Tibial nerve (tissue), 4 donors: ENCODE data around the gene LHFPL2. TPM values are rescaled to one million over a fixed set of nuclear protein-coding genes. Genes with fewer than 3 reads are reported as not detected.

Experiments used
- DNase-seq, 2 donors: peaks; one replicate each; pipeline ENCODE4 v3.0.0-alpha.2; 2019; ENCODE audit warnings: low spot score in 2 of 2
- H3K27ac ChIP-seq, 4 donors: fragments of 200-600 bp; sonication (generic) in 3 of 4; one replicate each; pipeline ENCODE4 v1.5.1; 2017 to 2019; ENCODE audit warnings: mild to moderate bottlenecking in 1 of 4
- H3K27me3 ChIP-seq, 2 donors: fragments of 200-600 bp; sonication (generic) in 1 of 2; one replicate each; pipeline versions ENCODE4 v1.5.1 to v1.6.0; 2017 to 2019
- H3K36me3 ChIP-seq, 3 donors: fragments of 200-600 bp; sonication (generic); one replicate each; pipeline ENCODE4 v1.5.1; 2018 to 2019
- H3K4me1 ChIP-seq, 4 donors: fragments of 200-600 bp; sonication (generic) in 3 of 4; one replicate each; pipeline ENCODE4 v1.5.1; 2017 to 2019
- H3K4me3 ChIP-seq, 4 donors: fragments of 200-600 bp; sonication (generic) in 3 of 4; one replicate each; pipeline ENCODE4 v1.5.1; 2017 to 2019; ENCODE audit warnings: mild to moderate bottlenecking in 1 of 4, moderate library complexity in 1 of 4
- H3K9me3 ChIP-seq, 4 donors: fragments of 200-600 bp; sonication (generic) in 3 of 4; one replicate each; pipeline ENCODE4 v1.5.1; 2017 to 2019
- CTCF ChIP-seq, 5 experiments: fragments of 200-600 bp in 3 of 5; fragments of 450-650 bp in 2 of 5; sonication (generic) in 3 of 5; IDR thresholded peaks; one replicate each; pipeline ENCODE4 v1.5.1; 2016 to 2019; ENCODE audit warnings: antibody characterized with exemption in 5 of 5, mild to moderate bottlenecking in 3 of 5, moderate library complexity in 2 of 5
- EP300 ChIP-seq, 2 donors: sonication (generic); formaldehyde crosslinking; IDR thresholded peaks; one replicate each; pipeline ENCODE4 v1.6.1; 2017; ENCODE audit warnings: antibody characterized with exemption in 2 of 2, mild to moderate bottlenecking in 1 of 2
- POLR2A ChIP-seq, 2 donors: fragments of 450-650 bp; IDR thresholded peaks; one replicate each; pipeline ENCODE4 v1.6.1; 2017; ENCODE audit warnings: antibody characterized with exemption in 2 of 2, mild to moderate bottlenecking in 2 of 2, moderate library complexity in 2 of 2
- WGBS, 2 donors: methylation state at CpG; one replicate each; pipeline ENCODE4 v1.1.5; 2018; 5-methylcytosine and 5-hydroxymethylcytosine counted together
- total RNA-seq, 4 donors: library from RNA; depleted of rRNA; stranded (reverse); fragments of >200 nt; gene quantifications; one replicate each; pipeline ENCODE4 v1.1.0, GENCODE V29; 2016

Gene LHFPL2
- total RNA-seq, 4 donors from 2014 or later: 19.7 to 48.9 (median 27.4) TPM

- DNase-seq: no peak
Observed at GRCh38 chr5:78482948-78483347, 165.6 kb downstream of the LHFPL2 start.

DNA sequence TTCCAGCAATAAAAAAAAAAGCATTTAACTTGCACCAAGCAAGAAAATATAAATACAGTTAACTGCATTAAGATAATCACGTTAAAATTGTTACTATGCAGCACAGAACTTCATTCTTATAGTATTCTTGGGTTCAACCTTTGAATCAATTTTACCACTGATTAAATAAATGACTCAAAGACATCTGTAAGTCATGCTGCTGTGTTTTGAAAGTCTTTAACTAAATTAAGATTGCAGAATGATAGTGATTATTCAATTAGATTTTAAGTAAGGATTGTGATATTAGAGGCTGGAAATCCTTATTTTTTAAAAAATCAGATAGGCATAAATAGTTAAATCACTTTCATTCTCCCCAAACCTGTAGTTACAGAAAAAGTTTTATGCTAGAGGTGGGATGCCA lies 171.8 kb downstream of the LHFPL2 start:
- TF ChIP-seq CTCF (IDR thresholded peaks at IDR 0.05) (no peak), POLR2A (IDR thresholded peaks at IDR 0.05) (no peak), EP300 (IDR thresholded peaks at IDR 0.05) (no peak)
- H3K27ac ChIP-seq: no peak overlapping the region
- no peak for DNase-seq
- H3K36me3 ChIP-seq: peaks cover 0 to 15% (median 0%) of the 10 kb centered on the region in 3 donors
- H3K4me1 ChIP-seq: no peaks in the 10 kb centered on the region
- H3K27me3 ChIP-seq: no peaks in the 10 kb centered on the region
- WGBS, 2 donors: 82 to 98% methylated on average over 1 of the region's 1 CpG
- no peaks in the 10 kb centered on the region for H3K9me3 ChIP-seq
- H3K4me3 ChIP-seq: no peak overlapping the region

More at GRCh38 chr5:78482948-78483347, 165.6 kb downstream of the LHFPL2 start:
- H3K9me3 ChIP-seq: no peaks in the 10 kb centered on the region
- H3K36me3 ChIP-seq: peaks cover 0 to 22% (median 0%) of the 10 kb centered on the region in 3 donors
- no peak overlapping the region for H3K4me3 ChIP-seq
- H3K27ac ChIP-seq: no peak overlapping the region
- H3K27me3 ChIP-seq: no peaks in the 10 kb centered on the region
- H3K4me1 ChIP-seq: peaks cover 0 to 45% (median 12%) of the 10 kb centered on the region in 4 donors
- WGBS, 2 donors: 100% methylated on average over 1 of the region's 1 CpG
- TF ChIP-seq POLR2A (IDR thresholded peaks at IDR 0.05) (no peak), EP300 (IDR thresholded peaks at IDR 0.05) (no peak), CTCF (IDR thresholded peaks at IDR 0.05) (no peak)

GRCh38 chr5:78475370-78475769 lies 173.2 kb downstream of the LHFPL2 start:
- 94% methylated on average over 3 of the region's 3 CpGs for WGBS, 2 donors
- Histone ChIP-seq H3K9me3 (no peaks in the 10 kb centered on the region), H3K27ac (no peak overlapping the region)

DNA sequence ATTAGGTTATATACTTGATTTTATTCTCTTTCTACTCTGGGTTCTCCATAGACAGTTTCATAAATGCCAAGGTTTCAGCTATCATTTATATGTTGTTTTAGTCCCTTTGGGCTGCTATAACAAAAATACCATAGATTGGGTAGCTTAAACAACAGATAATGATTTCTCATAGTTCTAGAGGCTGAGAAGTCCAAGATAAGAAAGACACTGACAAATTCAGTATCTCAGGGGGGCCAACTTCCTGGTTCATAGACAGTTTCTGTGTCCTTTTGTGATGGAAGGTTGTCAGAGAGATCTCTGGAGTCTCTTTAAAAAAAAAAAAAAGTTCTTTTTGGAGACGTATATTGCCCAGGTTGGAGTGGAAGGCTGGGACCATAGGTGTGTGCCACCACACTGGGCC lies 174.8 kb downstream of the LHFPL2 start:
- TF ChIP-seq EP300 (IDR thresholded peaks at IDR 0.05) (no peak), CTCF (IDR thresholded peaks at IDR 0.05) (no peak), POLR2A (IDR thresholded peaks at IDR 0.05) (no peak)
- WGBS, 2 donors: 95 to 100% methylated on average over 1 of the region's 1 CpG
- Histone ChIP-seq H3K9me3 (no peaks in the 10 kb centered on the region), H3K4me3 (no peak overlapping the region), H3K27me3 (no peaks in the 10 kb centered on the region), H3K36me3 (peaks cover 0 to 9% (median 0%) of the 10 kb centered on the region in 3 donors), H3K4me1 (no peaks in the 10 kb centered on the region), H3K27ac (no peak overlapping the region)
- no peak for DNase-seq

More at GRCh38 chr5:78475370-78475769, 173.2 kb downstream of the LHFPL2 start:
- no peak for DNase-seq
- no peaks in the 10 kb centered on the region for H3K27me3 ChIP-seq
- no peaks in the 10 kb centered on the region for H3K4me1 ChIP-seq
- no peak for TF ChIP-seq CTCF (IDR thresholded peaks at IDR 0.05)
- no peak for TF ChIP-seq EP300 (IDR thresholded peaks at IDR 0.05)
- no peak for TF ChIP-seq POLR2A (IDR thresholded peaks at IDR 0.05)
- no peak overlapping the region for H3K4me3 ChIP-seq
- peaks cover 0 to 13% (median 0%) of the 10 kb centered on the region in 3 donors for H3K36me3 ChIP-seq

DNA sequence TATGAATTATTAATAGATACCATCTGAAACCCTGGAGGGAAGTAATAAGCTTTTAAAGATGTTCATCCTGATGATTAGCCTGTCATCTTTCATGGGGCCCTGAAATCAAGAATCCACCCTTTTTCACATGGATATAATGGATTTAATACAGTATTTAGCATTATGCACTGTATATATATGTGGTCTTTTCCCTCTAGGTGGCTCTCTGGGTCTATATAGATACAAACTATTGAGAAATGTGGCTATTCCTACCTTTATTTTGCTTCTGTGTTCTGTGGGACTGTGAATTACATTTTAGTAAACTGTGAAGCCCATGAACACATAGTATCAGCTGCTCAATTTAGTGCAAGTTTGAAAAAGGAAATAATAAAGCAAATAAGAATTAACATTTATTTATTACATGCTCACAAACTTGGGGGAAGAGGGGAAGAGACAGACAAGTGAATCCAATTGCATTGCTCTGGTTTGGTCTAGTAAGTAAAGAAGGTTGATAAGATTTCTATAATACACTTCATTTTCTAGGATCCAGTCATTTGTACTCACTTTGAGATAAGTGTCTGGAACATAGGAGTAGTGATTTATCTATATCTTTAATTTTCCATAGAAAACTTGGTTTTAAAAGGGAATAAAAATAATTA lies 176.0 kb downstream of the LHFPL2 start:
- Histone ChIP-seq H3K9me3 (no peaks in the 10 kb centered on the region), H3K27me3 (no peaks in the 10 kb centered on the region), H3K36me3 (peaks cover 0 to 9% (median 0%) of the 10 kb centered on the region in 3 donors), H3K4me1 (peaks cover 0 to 7% (median 0%) of the 10 kb centered on the region in 4 donors), H3K4me3 (no peak overlapping the region), H3K27ac (no peak overlapping the region)
- no peak for DNase-seq
- TF ChIP-seq EP300 (IDR thresholded peaks at IDR 0.05) (no peak), CTCF (IDR thresholded peaks at IDR 0.05) (no peak), POLR2A (IDR thresholded peaks at IDR 0.05) (no peak)
